SK-N-SH (cell line): ENCODE measurements around the gene PQBP1. TPM values are rescaled to one million over a fixed set of nuclear protein-coding genes. Genes with fewer than 3 reads are reported as not detected.

Source experiments
- CTCF ChIA-PET: fragments of 300-600, 350-600 bp; formaldehyde crosslinking; extraction: SDS; loops from one replicate; lab custom pipeline; 2021; lab: Yijun Ruan, JAX
- POLR2A ChIA-PET: fragments of 350-600 bp; sonication (Branson Sonifier 250); formaldehyde crosslinking; extraction: SDS; loops from one replicate; lab custom pipeline; 2020; ENCODE audit warnings: antibody characterized with exemption, inconsistent platforms; lab: Yijun Ruan, JAX
- DNase-seq: peaks from one replicate; pipeline ENCODE4 v3.0.0; 2012
- H2AFZ ChIP-seq: fragments of 200-600 bp; sonication (generic); 2 replicates; pipeline ENCODE4 v1.8.1; 2016; ENCODE audit warnings: antibody characterized with exemption, mild to moderate bottlenecking, low read depth
- H3F3A ChIP-seq: fragments of 200-600 bp; sonication (generic); replicated peaks from 2 replicates; pipeline ENCODE3; 2016; ENCODE audit warnings: antibody characterized with exemption, mild to moderate bottlenecking; ENCODE audit not compliant: insufficient read depth
- H3K27ac ChIP-seq, 2 experiments: fragments of 200-500 bp in 1 of 2; fragments of 200-600 bp in 1 of 2; sonication (Bioruptor generic) in 1 of 2; sonication (generic), shearing (Covaris generic) in 1 of 2; 2 replicates each; pipeline versions ENCODE4 v1.5.1 to v1.6.1; 2014 to 2016; ENCODE audit warnings: low read depth in 2 of 2, inconsistent platforms in 1 of 2, low read length in 1 of 2, mild to moderate bottlenecking in 1 of 2, mixed read lengths in 1 of 2
- H3K27me3 ChIP-seq: fragments of 200-600 bp; sonication (generic), shearing (Covaris generic); 2 replicates; pipeline ENCODE4 v1.6.1; 2016; ENCODE audit warnings: mixed run types; ENCODE audit not compliant: insufficient read depth
- H3K36me3 ChIP-seq, 2 experiments: fragments of 200-500 bp in 1 of 2; fragments of 200-600 bp in 1 of 2; sonication (Bioruptor generic) in 1 of 2; sonication (generic) in 1 of 2; replicated peaks in 1 of 2; 2 replicates each; pipeline versions ENCODE3 to v1.5.1; 2014 to 2016; ENCODE audit warnings: low read length in 1 of 2, mild to moderate bottlenecking in 1 of 2; ENCODE audit not compliant: insufficient read depth in 2 of 2, control insufficient read depth in 1 of 2
- H3K4me1 ChIP-seq, 2 experiments: fragments of 200-500 bp in 1 of 2; fragments of 200-600 bp in 1 of 2; sonication (Bioruptor generic) in 1 of 2; sonication (generic), shearing (Covaris generic) in 1 of 2; 2 replicates each; pipeline versions ENCODE4 v1.5.1 to v1.6.1; 2014 to 2016; ENCODE audit warnings: low read depth in 1 of 2, low read length in 1 of 2, mixed run types in 1 of 2; ENCODE audit not compliant: insufficient read depth in 2 of 2, control insufficient read depth in 1 of 2
- H3K4me2 ChIP-seq: fragments of 200-600 bp; sonication (generic), shearing (Covaris generic); 2 replicates; pipeline ENCODE4 v1.6.1; 2017; ENCODE audit warnings: mixed run types
- H3K4me3 ChIP-seq, 2 experiments: fragments of 200-500 bp in 1 of 2; fragments of 200-600 bp in 1 of 2; sonication (Bioruptor generic) in 1 of 2; sonication (generic), shearing (Covaris generic) in 1 of 2; 2 replicates each; pipeline versions ENCODE4 v1.5.1 to v1.8.1; 2014 to 2016; ENCODE audit warnings: low read depth in 2 of 2, inconsistent platforms in 1 of 2, low read length in 1 of 2, mild to moderate bottlenecking in 1 of 2, mixed read lengths in 1 of 2, moderate library complexity in 1 of 2
- H3K79me2 ChIP-seq: fragments of 200-600 bp; sonication (generic); 2 replicates; pipeline ENCODE4 v1.8.1; 2017; ENCODE audit warnings: mild to moderate bottlenecking; ENCODE audit not compliant: insufficient read depth
- H3K9ac ChIP-seq: fragments of 200-600 bp; sonication (generic); 2 replicates; pipeline ENCODE4 v1.6.1; 2017; ENCODE audit warnings: mixed run types
- H3K9me2 ChIP-seq: fragments of 200-600 bp; sonication (generic); 2 replicates; pipeline ENCODE4 v1.6.1; 2017; ENCODE audit warnings: mixed run types
- H3K9me3 ChIP-seq: fragments of 200-600 bp; sonication (generic); 2 replicates; pipeline ENCODE4 v1.6.1; 2017; ENCODE audit warnings: mixed run types, mild to moderate bottlenecking, moderate library complexity
- H4K20me1 ChIP-seq: fragments of 200-600 bp; sonication (generic); 2 replicates; pipeline ENCODE4 v1.6.1; 2017; ENCODE audit warnings: mild to moderate bottlenecking, mixed run types; ENCODE audit not compliant: insufficient read depth
- EP300 ChIP-seq, 2 experiments: IDR thresholded peaks; 2 replicates each; pipeline versions ENCODE4 v1.4.0 to v1.6.1; 2012; ENCODE audit warnings: borderline replicate concordance in 1 of 2, low read depth in 1 of 2, low read length in 1 of 2
- FOSL2 ChIP-seq: IDR thresholded peaks from 2 replicates; pipeline ENCODE4 v1.4.0; 2012; ENCODE audit warnings: low read depth, mild to moderate bottlenecking, moderate library complexity, borderline replicate concordance
- JUND ChIP-seq: IDR thresholded peaks from 2 replicates; pipeline ENCODE4 v1.4.0; 2012
- MXI1 ChIP-seq: IDR thresholded peaks from 2 replicates; pipeline ENCODE4 v1.6.1; 2012; ENCODE audit warnings: mild to moderate bottlenecking, low read depth, low read length, improper control_type of control experiment
- PBX3 ChIP-seq: IDR thresholded peaks from 2 replicates; pipeline ENCODE4; 2012
- RAD21 ChIP-seq: IDR thresholded peaks from 2 replicates; pipeline ENCODE4 v1.6.1; 2012; ENCODE audit warnings: mild to moderate bottlenecking, low read length
- RFX5 ChIP-seq: IDR thresholded peaks from 2 replicates; pipeline ENCODE4 v1.6.1; 2012; ENCODE audit warnings: mild to moderate bottlenecking, improper control_type of control experiment, low read length
- RXRA ChIP-seq: IDR thresholded peaks from 2 replicates; pipeline ENCODE4 v1.4.0; 2012; ENCODE audit warnings: low read depth, mild to moderate bottlenecking, borderline replicate concordance
- SMC3 ChIP-seq: IDR thresholded peaks from 2 replicates; pipeline ENCODE4 v1.6.1; 2012; ENCODE audit warnings: low read depth, low read length, improper control_type of control experiment
- TAF1 ChIP-seq: IDR thresholded peaks from 2 replicates; pipeline ENCODE4 v1.6.1; 2012; ENCODE audit warnings: low read depth, mild to moderate bottlenecking, low read length, moderate library complexity, borderline replicate concordance
- TEAD4 ChIP-seq: IDR thresholded peaks from 2 replicates; pipeline ENCODE4 v1.4.0; 2012; ENCODE audit warnings: mild to moderate bottlenecking, borderline replicate concordance; ENCODE audit not compliant: insufficient read depth
- YY1 ChIP-seq: IDR thresholded peaks from 2 replicates; pipeline ENCODE4 v1.4.0; 2012; ENCODE audit warnings: low read depth, mild to moderate bottlenecking
- ZBTB33 ChIP-seq: IDR thresholded peaks from 2 replicates; pipeline ENCODE4 v1.4.0; 2012; ENCODE audit warnings: low read depth, borderline replicate concordance
- WGBS: methylation state at CpG from one replicate; pipeline ENCODE4 v1.1.6; 2017; ENCODE audit warnings: low lambda C conversion rate; 5-methylcytosine and 5-hydroxymethylcytosine counted together
- polyA plus RNA-seq, 3 experiments: library from polyadenylated mRNA; depleted of rRNA; stranded (reverse); fragments of >200 nt; gene quantifications; 2 replicates each; pipeline ENCODE4 v1.2.3, GENCODE V29; 2012
- TF ChIP-seq, protein P1 (sequence below): IDR thresholded peaks from 2 replicates; pipeline ENCODE4 v1.4.0; 2012; ENCODE audit warnings: low read depth, borderline replicate concordance
- TF ChIP-seq, protein P2 (sequence below): IDR thresholded peaks from 2 replicates; pipeline ENCODE4 v1.4.0; 2012; ENCODE audit warnings: low read depth

The PQBP1 gene
- polyA plus RNA-seq, 1 of the 3 experiments (the other 2 are of a cell fraction) = 113 TPM

GRCh38 chrX:48933757-48934156 is 36.0 kb downstream of the PQBP1 start:
- no peak for DNase-seq
- 90% methylated on average over 2 of the region's 2 CpGs for WGBS
- CTCF ChIA-PET = no interaction called here
- H3K4me2 ChIP-seq = no peak overlapping the region
- no peak overlapping the region for H3K9ac ChIP-seq
- POLR2A ChIA-PET = no interaction called here
- H2AFZ ChIP-seq = no peak overlapping the region
- H3K36me3 ChIP-seq = peaks cover 27 to 32% of the 10 kb centered on the region in 2 experiments
- H3K9me2 ChIP-seq = no peaks in the 10 kb centered on the region
- peaks cover 26% of the 10 kb centered on the region for H4K20me1 ChIP-seq
- no peaks in the 10 kb centered on the region for H3K4me1 ChIP-seq
- H3F3A ChIP-seq = no peaks in the 10 kb centered on the region
- H3K4me3 ChIP-seq = no peak overlapping the region
- H3K9me3 ChIP-seq = no peaks in the 10 kb centered on the region
- peaks cover 20% of the 10 kb centered on the region; the same call in 1 of the 2 replicates for H3K79me2 ChIP-seq
- TF ChIP-seq JUND = no peak
- TF ChIP-seq MXI1 = no peak
- no peak for TF ChIP-seq TEAD4
- no peak for TF ChIP-seq EP300 (IDR thresholded peaks at IDR 0.05; ENCODE audit: borderline replicate concordance in 1 of 2, low read depth in 1 of 2, low read length in 1 of 2)
- TF ChIP-seq, protein P1, sequence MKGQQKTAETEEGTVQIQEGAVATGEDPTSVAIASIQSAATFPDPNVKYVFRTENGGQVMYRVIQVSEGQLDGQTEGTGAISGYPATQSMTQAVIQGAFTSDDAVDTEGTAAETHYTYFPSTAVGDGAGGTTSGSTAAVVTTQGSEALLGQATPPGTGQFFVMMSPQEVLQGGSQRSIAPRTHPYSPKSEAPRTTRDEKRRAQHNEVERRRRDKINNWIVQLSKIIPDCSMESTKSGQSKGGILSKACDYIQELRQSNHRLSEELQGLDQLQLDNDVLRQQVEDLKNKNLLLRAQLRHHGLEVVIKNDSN = no peak
- TF ChIP-seq RXRA = no peak
- no peak for TF ChIP-seq RAD21
- TF ChIP-seq SMC3 = no peak
- TF ChIP-seq TAF1 = no peak
- no peak for TF ChIP-seq YY1
- TF ChIP-seq, protein P2, sequence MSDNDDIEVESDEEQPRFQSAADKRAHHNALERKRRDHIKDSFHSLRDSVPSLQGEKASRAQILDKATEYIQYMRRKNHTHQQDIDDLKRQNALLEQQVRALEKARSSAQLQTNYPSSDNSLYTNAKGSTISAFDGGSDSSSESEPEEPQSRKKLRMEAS = no peak
- no peak for TF ChIP-seq RFX5
- TF ChIP-seq PBX3 = no peak
- TF ChIP-seq, all 33 proteins: peak for 0
- Histone ChIP-seq H3K27ac (no peak overlapping the region), H3K27me3 (no peaks in the 10 kb centered on the region)

DNA sequence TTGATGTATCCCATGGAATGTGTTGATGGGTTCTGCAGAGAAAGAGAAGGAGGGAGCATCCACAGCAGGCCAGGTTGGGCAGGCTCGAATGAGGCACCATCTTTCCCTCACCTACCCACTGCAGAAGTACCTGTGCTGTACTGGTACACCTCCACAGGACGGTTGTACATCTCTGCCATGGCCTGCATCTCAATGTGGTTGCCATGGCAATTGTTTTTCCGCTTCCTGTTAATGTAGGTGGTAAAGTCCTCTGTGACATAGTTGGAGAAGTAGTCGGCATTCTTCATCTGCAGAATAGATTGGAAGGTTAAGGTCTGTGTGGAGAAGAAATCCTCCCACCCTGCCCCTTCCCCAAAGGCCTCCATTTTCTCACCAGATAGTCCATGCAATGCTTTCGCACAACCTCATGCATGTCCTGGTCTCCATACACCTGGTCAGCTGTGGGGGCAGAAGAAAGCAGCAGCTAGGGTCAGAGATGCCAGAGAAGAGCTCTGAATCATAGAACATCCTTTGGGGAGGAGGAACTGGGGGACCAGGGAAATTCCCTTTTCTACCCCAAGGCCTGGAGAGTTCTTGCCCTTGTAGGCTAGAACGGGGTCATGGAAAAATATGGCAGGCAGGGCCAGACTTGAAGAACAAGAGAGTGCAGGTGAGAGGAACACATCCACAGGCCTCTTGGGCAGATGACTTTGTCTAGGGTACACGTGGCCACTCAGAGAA is 37.0 kb downstream of the PQBP1 start:
- TF ChIP-seq FOSL2 (no peak), ZBTB33 (no peak)
- Histone ChIP-seq H3K4me1 (no peaks in the 10 kb centered on the region), H3K4me2 (no peak overlapping the region), H3K79me2 (peaks cover 30% of the 10 kb centered on the region; the same call in 1 of the 2 replicates), H3K9me3 (no peaks in the 10 kb centered on the region), H3K9me2 (no peaks in the 10 kb centered on the region), H3K36me3 (peaks cover 32 to 35% of the 10 kb centered on the region in 2 experiments), H2AFZ (no peak overlapping the region), H3K4me3 (no peak overlapping the region), H4K20me1 (peaks cover 36% of the 10 kb centered on the region), H3K27me3 (no peaks in the 10 kb centered on the region), H3F3A (no peaks in the 10 kb centered on the region), H3K27ac (no peak overlapping the region), H3K9ac (no peak overlapping the region)
- no peak for DNase-seq
- CTCF ChIA-PET = no interaction called here
- 88% methylated on average over 7 of the region's 7 CpGs for WGBS
- POLR2A ChIA-PET = no interaction called here
